ENCODE measurements around the gene RIC8A.

DNA sequence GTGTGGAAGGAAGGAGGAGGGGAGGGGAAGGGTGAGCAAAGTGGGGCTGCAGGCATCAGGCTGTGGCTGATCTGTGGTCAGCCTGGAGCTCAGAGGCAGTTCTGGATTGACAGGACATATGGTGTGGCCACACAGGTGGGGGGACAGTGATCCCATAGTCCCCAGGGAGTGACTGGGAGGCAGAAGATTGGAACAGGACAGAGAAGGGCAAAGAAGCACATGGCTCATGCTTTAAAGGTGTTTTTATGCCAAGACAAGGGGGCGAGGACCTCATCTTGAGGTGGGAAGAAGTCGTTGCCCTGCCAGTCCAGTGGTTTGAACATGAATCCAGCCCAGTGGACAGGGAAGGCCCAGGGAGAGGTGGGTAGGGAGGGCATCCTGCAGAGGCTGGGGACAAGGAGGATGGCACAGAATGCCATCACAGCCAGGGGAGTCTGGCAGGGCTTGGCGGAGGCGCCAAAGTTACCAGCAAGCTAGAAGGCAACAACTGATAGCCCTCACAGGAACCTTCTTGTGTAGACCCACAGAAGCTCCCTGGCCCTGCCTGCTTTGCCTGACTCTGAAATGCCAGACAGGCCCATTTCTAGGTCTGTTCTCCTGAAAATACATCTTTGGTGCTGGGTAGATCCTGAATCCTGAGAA is 3.4 kb upstream of the RIC8A start:
- TF ChIP-seq, protein P1, sequence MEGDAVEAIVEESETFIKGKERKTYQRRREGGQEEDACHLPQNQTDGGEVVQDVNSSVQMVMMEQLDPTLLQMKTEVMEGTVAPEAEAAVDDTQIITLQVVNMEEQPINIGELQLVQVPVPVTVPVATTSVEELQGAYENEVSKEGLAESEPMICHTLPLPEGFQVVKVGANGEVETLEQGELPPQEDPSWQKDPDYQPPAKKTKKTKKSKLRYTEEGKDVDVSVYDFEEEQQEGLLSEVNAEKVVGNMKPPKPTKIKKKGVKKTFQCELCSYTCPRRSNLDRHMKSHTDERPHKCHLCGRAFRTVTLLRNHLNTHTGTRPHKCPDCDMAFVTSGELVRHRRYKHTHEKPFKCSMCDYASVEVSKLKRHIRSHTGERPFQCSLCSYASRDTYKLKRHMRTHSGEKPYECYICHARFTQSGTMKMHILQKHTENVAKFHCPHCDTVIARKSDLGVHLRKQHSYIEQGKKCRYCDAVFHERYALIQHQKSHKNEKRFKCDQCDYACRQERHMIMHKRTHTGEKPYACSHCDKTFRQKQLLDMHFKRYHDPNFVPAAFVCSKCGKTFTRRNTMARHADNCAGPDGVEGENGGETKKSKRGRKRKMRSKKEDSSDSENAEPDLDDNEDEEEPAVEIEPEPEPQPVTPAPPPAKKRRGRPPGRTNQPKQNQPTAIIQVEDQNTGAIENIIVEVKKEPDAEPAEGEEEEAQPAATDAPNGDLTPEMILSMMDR (conservative IDR thresholded peaks at IDR 0.05; ENCODE audit: low read length) = no peak
- TF ChIP-seq EZH2phosphoT487 (IDR thresholded peaks at IDR 0.05; ENCODE audit: borderline replicate concordance, low read depth, low read length) = no peak

Data from OCI-LY7 (cell line).